Measurements from ENCODE around the gene ABCA13. TPM values are rescaled to one million over a fixed set of nuclear protein-coding genes. Genes with fewer than 3 reads are reported as not detected.

The ABCA13 gene
- total RNA-seq, 1 experiment from 2014 or later: not detected

DNA sequence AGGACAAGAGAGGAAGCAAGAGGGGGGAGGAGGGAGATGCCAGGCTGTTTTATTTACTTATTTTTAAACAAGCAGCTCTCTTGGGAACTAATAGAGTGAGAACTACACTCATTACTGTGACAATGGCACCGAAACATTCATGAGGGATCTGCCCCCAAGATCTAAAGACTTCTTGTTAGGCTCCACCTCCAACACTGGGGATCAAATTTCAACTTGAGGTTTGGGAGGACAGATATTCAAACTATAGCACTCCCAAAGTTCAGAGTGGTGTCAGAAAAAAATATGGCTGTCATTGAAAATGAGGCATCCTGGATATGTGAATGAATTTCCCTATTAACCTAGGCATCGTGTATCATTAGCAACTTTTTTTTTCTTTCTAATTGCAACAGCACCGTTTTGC, 145.5 kb downstream of the ABCA13 start:
- intact Hi-C loops (cut with micrococcal nuclease): no loop called here
- Histone ChIP-seq H3K4me3 (replicated peaks in 1 of 2; ENCODE audit: low read depth in 1 of 2, low read length in 2 of 2) (no peak overlapping the region), H3K4me2 (ENCODE audit: low read length) (no peak overlapping the region), H3K9me2 (ENCODE audit: insufficient read depth) (no peaks in the 10 kb centered on the region), H3K36me3 (ENCODE audit: control insufficient read depth in 1 of 2, insufficient read depth in 2 of 2, low read length in 2 of 2) (no peaks in the 10 kb centered on the region), H3K9ac (ENCODE audit: low read length) (no peak overlapping the region), H3K27ac (ENCODE audit: low read depth, low read length) (no peak overlapping the region), H2AFZ (ENCODE audit: low read depth, low read length, poor library complexity, severe bottlenecking) (no peak overlapping the region), H3K79me2 (ENCODE audit: insufficient read depth, low read length) (no peaks in the 10 kb centered on the region), H3K9me3 (ENCODE audit: control insufficient read depth in 1 of 2, insufficient read depth in 1 of 2, low read depth in 1 of 2, low read length in 2 of 2) (no peaks in the 10 kb centered on the region), H3K27me3 (ENCODE audit: insufficient read depth, low read length) (no peaks in the 10 kb centered on the region), H4K20me1 (ENCODE audit: insufficient read depth) (no peaks in the 10 kb centered on the region), H3K4me1 (ENCODE audit: control insufficient read depth in 1 of 2, insufficient read depth in 2 of 2, low read length in 2 of 2) (no peaks in the 10 kb centered on the region)
- ATAC-seq (no peak), DNase-seq (ENCODE audit: low read depth, low spot score) (no peak)
- ChIA-PET CTCF (no interaction called here), RAD21 (ENCODE audit: low non-redundant PET in 1 of 2, low total read pairs in 2 of 2, uncharacterized antibody in 2 of 2, unreplicated experiment in 2 of 2) (no interaction called here), POLR2A (no interaction called here)
- no TSS peak for BruUV-seq (replicated peaks)
- TF ChIP-seq REST (IDR thresholded peaks at IDR 0.05; ENCODE audit: low read depth): no peak
- TF ChIP-seq YY1 (IDR thresholded peaks at IDR 0.05; ENCODE audit: extremely low read depth, insufficient replicate concordance, low read depth, low read length): no peak
- no peak for TF ChIP-seq CBX3 (IDR thresholded peaks at IDR 0.05; ENCODE audit: low read depth)
- no peak for TF ChIP-seq EZH2 (IDR thresholded peaks at IDR 0.05)
- TF ChIP-seq EGR1 (IDR thresholded peaks at IDR 0.05; ENCODE audit: low read depth): no peak
- TF ChIP-seq FOSL1 (IDR thresholded peaks at IDR 0.05; ENCODE audit: low read depth): no peak
- TF ChIP-seq POLR2AphosphoS5 (IDR thresholded peaks at IDR 0.05; ENCODE audit: low read depth, low read length): no peak
- TF ChIP-seq MAX (IDR thresholded peaks at IDR 0.05): no peak
- TF ChIP-seq, protein P1, sequence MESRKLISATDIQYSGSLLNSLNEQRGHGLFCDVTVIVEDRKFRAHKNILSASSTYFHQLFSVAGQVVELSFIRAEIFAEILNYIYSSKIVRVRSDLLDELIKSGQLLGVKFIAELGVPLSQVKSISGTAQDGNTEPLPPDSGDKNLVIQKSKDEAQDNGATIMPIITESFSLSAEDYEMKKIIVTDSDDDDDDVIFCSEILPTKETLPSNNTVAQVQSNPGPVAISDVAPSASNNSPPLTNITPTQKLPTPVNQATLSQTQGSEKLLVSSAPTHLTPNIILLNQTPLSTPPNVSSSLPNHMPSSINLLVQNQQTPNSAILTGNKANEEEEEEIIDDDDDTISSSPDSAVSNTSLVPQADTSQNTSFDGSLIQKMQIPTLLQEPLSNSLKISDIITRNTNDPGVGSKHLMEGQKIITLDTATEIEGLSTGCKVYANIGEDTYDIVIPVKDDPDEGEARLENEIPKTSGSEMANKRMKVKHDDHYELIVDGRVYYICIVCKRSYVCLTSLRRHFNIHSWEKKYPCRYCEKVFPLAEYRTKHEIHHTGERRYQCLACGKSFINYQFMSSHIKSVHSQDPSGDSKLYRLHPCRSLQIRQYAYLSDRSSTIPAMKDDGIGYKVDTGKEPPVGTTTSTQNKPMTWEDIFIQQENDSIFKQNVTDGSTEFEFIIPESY (IDR thresholded peaks at IDR 0.05; ENCODE audit: extremely low read depth, insufficient replicate concordance, low read length): no peak
- TF ChIP-seq, protein P2, sequence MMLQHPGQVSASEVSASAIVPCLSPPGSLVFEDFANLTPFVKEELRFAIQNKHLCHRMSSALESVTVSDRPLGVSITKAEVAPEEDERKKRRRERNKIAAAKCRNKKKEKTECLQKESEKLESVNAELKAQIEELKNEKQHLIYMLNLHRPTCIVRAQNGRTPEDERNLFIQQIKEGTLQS (IDR thresholded peaks at IDR 0.05): no peak
- no peak for TF ChIP-seq ZNF274 (IDR thresholded peaks at IDR 0.05; ENCODE audit: low read depth, low read length)
- TF ChIP-seq CTCF (IDR thresholded peaks at IDR 0.05 in 2 of 3, conservative IDR thresholded peaks at IDR 0.05 in 1 of 3; ENCODE audit: borderline replicate concordance in 1 of 3, insufficient read depth in 1 of 3, low read depth in 2 of 3, low read length in 2 of 3): no peak
- no peak for TF ChIP-seq POLR2A (IDR thresholded peaks at IDR 0.05; ENCODE audit: borderline replicate concordance, extremely low read depth, insufficient read depth, insufficient read length)
- TF ChIP-seq SIN3A (IDR thresholded peaks at IDR 0.05; ENCODE audit: low read depth): no peak
- TF ChIP-seq RAD21 (IDR thresholded peaks at IDR 0.05; ENCODE audit: low read depth): no peak
- TF ChIP-seq CEBPB (IDR thresholded peaks at IDR 0.05; ENCODE audit: low read depth): no peak
- no peak for TF ChIP-seq JUND (IDR thresholded peaks at IDR 0.05)
